H7 (cell line): ENCODE results near the gene MAGEA2B. TPM values are rescaled to one million over a fixed set of nuclear protein-coding genes. Genes with fewer than 3 reads are reported as not detected.
"Not testable (repeated sequence)": the region's sequence is repeated elsewhere in the genome, so short reads cannot be mapped to it uniquely, and the experiment has no call there.

Source experiments
- DNase-seq: peaks from one replicate; pipeline ENCODE4 v3.0.0; 2012
- H3K27me3 ChIP-seq: 2 replicates; pipeline ENCODE4 v1.6.0; 2011; ENCODE audit warnings: mild to moderate bottlenecking, low read length; ENCODE audit not compliant: control insufficient read depth, insufficient read depth
- H3K36me3 ChIP-seq: replicated peaks from 2 replicates; pipeline ENCODE4 v1.5.1; 2011; ENCODE audit warnings: low read length; ENCODE audit not compliant: control insufficient read depth, insufficient read depth
- H3K4me3 ChIP-seq: 2 replicates; pipeline ENCODE4 v1.5.1; 2011; ENCODE audit warnings: low read depth, mild to moderate bottlenecking, control low read depth, low read length, moderate library complexity; ENCODE audit not compliant: insufficient read depth
- total RNA-seq: library from RNA; depleted of rRNA; stranded (reverse); fragments of >200 nt; shearing (Covaris generic); gene quantifications from 2 replicates; pipeline ENCODE4 v1.2.3, GENCODE V29; 2014; rRNA removed

MAGEA2B gene, protein sequence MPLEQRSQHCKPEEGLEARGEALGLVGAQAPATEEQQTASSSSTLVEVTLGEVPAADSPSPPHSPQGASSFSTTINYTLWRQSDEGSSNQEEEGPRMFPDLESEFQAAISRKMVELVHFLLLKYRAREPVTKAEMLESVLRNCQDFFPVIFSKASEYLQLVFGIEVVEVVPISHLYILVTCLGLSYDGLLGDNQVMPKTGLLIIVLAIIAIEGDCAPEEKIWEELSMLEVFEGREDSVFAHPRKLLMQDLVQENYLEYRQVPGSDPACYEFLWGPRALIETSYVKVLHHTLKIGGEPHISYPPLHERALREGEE
- 3.1 TPM in 1 of 2 replicates, not detected in the other for total RNA-seq

DNA sequence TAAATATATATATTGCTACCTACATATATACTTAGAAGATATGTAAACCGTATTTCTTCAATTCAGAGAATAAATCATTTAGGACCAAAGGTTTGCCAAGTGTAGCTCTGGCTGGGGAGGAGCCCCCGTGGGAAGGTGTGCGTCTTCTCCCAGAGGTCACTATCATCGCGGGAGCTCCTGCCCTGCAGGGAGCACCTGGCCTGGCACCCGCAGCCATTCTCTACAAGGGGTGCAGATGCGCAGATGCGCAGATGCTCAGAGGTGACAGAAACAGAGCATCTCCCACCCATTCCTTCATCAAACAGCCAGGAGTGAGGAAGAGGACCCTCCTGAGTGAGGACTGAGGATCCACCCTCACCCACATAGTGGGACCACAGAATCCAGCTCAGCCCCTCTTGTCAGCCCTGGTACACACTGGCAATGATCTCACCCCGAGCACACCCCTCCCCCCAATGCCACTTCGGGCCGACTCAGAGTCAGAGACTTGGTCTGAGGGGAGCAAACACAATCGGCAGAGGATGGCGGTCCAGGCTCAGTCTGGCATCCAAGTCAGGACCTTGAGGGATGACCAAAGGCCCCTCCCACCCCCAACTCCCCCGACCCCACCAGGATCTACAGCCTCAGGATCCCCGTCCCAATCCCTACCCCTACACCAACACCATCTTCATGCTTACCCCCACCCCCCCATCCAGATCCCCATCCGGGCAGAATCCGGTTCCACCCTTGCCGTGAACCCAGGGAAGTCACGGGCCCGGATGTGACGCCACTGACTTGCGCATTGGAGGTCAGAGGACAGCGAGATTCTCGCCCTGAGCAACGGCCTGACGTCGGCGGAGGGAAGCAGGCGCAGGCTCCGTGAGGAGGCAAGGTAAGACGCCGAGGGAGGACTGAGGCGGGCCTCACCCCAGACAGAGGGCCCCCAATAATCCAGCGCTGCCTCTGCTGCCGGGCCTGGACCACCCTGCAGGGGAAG, at the start of gene MAGEA2B:
TSS of gene MAGEA2B (plus strand) at position 814 of the 973 bp plus-strand sequence. CDS start 2,479 bp downstream, outside the sequence.
- not testable (repeated sequence) for H3K4me3 ChIP-seq, H3K27me3 ChIP-seq, H3K36me3 ChIP-seq, DNase-seq

DNA sequence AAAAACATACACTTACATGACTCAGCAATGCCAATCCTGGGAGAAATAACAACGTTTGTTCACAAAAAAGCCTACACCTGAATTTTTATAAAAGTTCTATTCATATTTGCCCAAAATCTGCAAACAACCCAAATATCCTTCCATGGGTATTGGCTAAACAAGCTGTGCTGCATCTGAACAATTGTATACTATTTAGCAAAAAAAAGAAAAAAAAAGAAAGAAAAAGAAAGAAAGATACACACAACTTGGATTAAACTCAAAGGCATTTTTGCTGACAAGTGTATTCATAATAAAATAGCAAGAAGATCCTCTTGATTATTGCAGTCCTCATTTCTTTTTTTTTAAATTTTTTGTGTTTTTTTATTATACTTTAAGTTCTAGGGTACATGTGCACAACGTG, 40.3 kb upstream of the MAGEA2B start:
- H3K4me3 ChIP-seq: no peak overlapping the region
- no peaks in the 10 kb centered on the region for H3K36me3 ChIP-seq
- DNase-seq: no peak
- H3K27me3 ChIP-seq: no peaks in the 10 kb centered on the region

DNA sequence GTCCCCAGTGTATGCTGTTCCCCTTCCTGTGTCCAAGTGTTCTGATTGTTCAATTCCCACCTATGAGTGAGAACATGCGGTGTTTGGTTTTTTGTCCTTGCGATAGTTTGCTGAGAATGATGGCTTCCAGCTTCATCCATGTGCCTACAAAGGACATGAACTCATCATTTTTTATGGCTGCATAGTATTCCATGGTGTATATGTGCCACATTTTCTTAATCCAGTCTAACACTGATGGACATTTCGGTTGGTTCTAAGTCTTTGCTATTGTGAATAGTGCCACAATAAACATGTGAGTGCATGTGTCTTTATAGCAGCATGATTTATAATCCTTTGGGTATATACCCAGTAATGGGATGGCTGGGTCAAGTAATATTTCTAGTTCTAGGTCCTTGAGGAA, 39.8 kb upstream of the MAGEA2B start:
- not testable (repeated sequence) for H3K36me3 ChIP-seq, DNase-seq, H3K27me3 ChIP-seq, H3K4me3 ChIP-seq

DNA sequence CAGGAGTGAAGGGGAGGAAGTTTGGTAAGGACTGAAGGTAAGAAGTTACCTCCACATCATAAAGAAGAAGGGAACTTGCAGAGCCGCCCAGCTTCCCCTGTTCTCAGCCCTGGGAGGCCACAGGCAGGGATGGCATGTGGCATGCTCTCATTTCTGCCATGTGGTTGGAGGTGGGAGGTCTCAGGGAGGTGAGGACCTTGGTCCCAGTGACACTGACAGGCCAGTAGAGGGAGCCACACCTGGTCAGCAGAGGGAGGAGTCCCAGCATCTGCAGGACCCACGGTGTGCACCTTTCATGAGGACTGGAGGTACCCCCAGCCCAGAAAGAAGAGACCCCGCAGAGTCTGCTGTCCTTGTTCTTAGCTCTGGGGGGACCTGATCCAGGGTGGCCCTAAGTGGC, 33.4 kb upstream of the MAGEA2B start:
- not testable (repeated sequence) for H3K27me3 ChIP-seq, DNase-seq, H3K36me3 ChIP-seq, H3K4me3 ChIP-seq

DNA sequence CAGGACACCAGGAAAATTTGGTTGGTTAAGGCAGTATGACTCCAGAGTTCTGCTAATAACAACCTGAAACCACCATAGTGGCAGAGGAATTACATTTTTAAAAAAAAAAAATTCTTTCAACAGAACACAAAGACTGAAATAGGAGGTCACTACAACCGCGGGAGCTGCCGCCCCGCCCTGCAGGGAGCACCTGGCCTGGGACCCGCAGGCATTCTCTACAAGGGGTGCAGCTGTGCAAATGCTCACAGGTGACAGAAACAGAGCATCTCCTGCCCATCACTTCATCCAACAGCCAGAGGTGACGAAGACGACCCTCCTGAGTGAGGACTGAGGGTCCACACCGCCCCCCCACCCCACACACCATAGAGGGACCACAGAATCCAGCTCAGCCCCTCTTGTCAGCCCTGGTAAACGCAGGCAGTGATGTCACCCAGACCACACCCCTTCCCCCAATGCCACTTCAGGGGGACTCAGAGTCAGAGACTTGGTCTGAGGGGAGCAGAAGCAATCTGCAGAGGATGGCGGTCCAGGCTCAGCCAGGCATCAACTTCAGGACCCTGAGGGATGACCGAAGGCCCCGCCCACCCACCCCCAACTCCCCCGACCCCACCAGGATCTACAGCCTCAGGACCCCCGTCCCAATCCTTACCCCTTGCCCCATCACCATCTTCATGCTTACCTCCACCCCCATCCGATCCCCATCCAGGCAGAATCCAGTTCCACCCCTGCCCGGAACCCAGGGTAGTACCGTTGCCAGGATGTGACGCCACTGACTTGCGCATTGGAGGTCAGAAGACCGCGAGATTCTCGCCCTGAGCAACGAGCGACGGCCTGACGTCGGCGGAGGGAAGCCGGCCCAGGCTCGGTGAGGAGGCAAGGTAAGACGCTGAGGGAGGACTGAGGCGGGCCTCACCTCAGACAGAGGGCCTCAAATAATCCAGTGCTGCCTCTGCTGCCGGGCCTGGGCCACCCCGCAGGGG, 16.2 kb upstream of the MAGEA2B start, which contains the start of gene MAGEA3:
TSS of gene MAGEA3 (plus strand) at position 843 of the 980 bp plus-strand sequence. CDS start 2,039 bp downstream, outside the sequence.
- DNase-seq, H3K36me3 ChIP-seq, H3K27me3 ChIP-seq, H3K4me3 ChIP-seq: not testable (repeated sequence)

DNA sequence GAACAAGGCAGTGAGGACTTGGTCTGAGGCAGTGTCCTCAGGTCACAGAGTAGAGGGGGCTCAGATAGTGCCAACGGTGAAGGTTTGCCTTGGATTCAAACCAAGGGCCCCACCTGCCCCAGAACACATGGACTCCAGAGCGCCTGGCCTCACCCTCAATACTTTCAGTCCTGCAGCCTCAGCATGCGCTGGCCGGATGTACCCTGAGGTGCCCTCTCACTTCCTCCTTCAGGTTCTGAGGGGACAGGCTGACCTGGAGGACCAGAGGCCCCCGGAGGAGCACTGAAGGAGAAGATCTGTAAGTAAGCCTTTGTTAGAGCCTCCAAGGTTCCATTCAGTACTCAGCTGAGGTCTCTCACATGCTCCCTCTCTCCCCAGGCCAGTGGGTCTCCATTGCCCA, 14.0 kb upstream of the MAGEA2B start:
- DNase-seq, H3K36me3 ChIP-seq, H3K4me3 ChIP-seq, H3K27me3 ChIP-seq: not testable (repeated sequence)

DNA sequence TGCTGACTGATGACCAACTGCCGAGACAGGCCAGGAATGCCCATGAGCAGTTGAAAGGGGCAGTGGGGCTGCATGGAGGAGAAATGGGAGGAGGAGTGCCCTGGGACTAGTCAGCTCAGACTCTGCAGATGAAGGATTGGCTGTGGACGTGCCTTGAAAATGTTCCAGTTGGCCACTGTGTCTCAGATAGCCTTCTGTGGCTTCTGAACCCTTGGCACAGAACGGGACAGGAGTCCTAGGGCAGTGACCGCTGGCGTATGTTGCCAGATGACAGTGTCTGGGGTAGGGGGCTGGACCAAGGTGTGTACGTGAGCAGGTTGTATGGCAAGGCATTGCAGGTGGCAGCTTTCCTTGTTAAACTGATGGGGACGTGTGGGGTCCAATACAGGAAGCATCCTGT, 7.9 kb upstream of the MAGEA2B start:
- not testable (repeated sequence) for DNase-seq, H3K36me3 ChIP-seq, H3K4me3 ChIP-seq, H3K27me3 ChIP-seq

DNA sequence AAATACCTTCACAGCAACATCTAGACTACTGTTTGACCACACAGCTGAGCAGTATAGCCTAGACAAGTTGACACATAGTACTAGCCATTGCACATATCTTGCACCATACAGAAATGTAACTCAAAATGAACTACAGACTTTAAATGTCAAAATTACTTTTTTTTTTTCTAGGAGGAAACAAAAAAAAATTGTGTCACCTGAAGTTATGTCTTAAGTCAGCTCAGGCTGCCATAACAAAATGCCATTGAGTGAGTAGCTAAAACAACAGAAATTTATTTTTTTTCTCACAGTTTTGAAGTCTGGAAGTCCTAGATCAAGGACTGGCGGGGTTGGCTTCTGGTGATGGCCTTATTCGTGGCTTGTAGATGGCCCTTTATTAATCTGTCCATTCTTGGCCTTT, 5.3 kb upstream of the MAGEA2B start, which contains the start of gene CSAG2:
TSS of gene CSAG2 (minus strand) at position 101 of the 400 bp plus-strand sequence. CDS start 161 bp downstream, outside the sequence.
- H3K4me3 ChIP-seq, H3K27me3 ChIP-seq, DNase-seq, H3K36me3 ChIP-seq: not testable (repeated sequence)

DNA sequence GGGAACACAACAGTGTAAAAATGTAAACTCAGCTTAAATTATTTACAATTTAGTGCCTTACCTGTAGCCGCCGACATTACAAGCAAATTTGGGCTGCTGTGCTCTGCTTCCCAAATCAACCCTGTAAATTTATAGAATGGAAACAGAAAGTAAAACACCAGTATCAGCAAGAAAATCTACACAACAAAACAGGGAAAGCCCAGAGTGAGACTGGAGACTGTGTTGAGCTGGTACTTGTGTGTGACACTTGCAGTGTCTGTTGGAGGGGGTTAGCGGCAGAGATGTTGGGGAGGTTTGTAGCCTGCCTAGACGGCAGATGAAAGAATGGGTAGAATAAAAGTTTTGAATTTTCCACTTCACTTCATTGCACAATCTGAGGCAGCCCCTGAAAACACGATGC, 1.2 kb upstream of the MAGEA2B start:
- not testable (repeated sequence) for H3K27me3 ChIP-seq, DNase-seq, H3K36me3 ChIP-seq, H3K4me3 ChIP-seq

DNA sequence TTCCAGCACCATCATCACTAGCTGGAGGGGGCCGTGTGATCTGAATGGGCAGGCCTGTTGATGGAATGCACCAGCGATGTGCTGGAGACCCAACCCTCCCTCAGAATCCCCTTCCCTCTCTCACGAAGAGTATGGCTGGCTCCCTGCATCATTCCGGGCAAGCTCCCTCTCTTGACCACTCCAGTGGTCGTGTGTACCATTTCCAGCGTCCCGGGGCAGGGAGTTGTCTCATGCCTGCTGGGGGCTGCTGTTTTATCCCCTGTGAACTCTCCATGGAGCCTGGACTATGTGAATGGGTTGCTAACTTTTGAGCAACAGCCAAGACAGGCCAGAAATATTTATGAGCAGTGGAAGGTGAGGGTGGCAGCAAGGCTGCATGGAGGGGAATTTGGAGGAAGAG, 11.0 kb downstream of the MAGEA2B start:
- no peaks in the 10 kb centered on the region for H3K36me3 ChIP-seq
- H3K4me3 ChIP-seq: no peak overlapping the region
- H3K27me3 ChIP-seq: no peaks in the 10 kb centered on the region
- DNase-seq: no peak

DNA sequence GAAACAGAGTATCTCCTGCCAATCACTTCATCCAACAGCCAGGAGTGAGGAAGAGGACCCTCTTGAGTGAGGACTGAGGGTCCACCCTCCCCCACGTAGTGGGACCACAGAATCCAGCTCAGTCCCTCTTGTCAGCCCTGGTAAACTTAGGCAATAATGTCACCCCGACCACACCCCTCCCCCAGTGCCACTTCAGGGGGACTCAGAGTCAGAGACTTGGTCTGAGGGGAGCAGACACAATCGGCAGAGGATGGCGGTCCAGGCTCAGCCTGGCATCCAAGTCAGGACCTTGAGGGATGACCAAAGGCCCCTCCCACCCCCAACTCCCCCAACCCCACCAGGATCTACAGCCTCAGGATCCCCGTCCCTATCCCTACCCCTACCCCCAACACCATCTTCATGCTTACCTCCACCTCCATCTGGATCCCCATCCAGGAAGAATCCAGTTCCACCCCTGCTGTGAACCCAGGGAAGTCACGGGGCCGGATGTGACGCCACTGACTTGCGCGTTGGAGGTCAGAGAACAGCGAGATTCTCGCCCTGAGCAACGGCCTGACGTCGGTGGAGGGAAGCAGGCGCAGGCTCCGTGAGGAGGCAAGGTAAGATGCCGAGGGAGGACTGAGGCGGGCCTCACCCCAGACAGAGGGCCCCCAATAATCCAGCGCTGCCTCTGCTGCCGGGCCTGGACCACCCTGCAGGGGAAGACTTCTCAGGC, 19.0 kb downstream of the MAGEA2B start, which contains the start of the genes CSAG1 and MAGEA12:
TSS of gene CSAG1 (minus strand) at position 461 of the 715 bp plus-strand sequence. CDS start 1,261 bp downstream, outside the sequence.
TSS of gene MAGEA12 (plus strand) at position 497 of the 715 bp plus-strand sequence. CDS start 2,405 bp downstream, outside the sequence.
- no peak for DNase-seq
- H3K27me3 ChIP-seq: no peaks in the 10 kb centered on the region

DNA sequence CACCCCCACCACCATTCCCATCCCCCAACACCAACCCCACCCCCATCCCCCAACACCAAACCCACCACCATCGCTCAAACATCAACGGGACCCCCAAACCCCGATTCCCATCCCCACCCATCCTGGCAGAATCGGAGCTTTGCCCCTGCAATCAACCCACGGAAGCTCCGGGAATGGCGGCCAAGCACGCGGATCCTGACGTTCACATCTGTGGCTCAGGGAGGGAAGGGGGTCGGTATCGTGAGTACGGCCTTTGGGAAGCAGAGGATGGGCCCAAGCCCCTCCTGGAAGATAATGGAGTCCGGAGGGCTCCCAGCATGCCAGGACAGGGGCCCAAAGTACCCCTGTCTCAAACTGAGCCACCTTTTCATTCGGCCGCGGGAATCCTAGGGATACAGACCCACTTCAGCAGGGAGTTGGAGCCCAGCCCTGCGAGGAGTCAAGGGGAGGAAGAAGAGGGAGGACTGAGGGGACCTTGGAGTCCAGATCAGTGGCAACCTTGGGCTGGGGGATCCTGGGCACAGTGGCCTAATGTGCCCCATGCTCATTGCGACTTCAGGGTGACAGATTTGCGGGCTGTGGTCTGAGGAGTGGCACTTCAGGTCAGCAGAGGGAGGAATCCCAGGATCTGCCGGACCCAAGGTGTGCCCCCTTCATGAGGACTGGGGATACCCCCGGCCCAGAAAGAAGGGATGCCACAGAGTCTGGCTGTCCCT, 19.9 kb downstream of the MAGEA2B start:
- DNase-seq, H3K27me3 ChIP-seq, H3K36me3 ChIP-seq, H3K4me3 ChIP-seq: not testable (repeated sequence)

More for the DNA sequence above, 19.0 kb downstream of the MAGEA2B start, which contains the start of the genes CSAG1 and MAGEA12:
- no peaks in the 10 kb centered on the region for H3K36me3 ChIP-seq
- H3K4me3 ChIP-seq: no peak within 1 kb of the TSS
